Suppressor macrophage treated with lipopolysaccharide for 1 hour (primary cell): ENCODE results near the gene OR12D1.

Source experiments
- DNase-seq, 3 donors: peaks; one replicate each; pipeline ENCODE4 v3.0.0-alpha.2; 2020 to 2022

The OR12D1 gene

GRCh38 chr6:29466241-29466640 lies 51.5 kb downstream of the OR12D1 start:
- DNase-seq, result no peak
